Sigmoid colon (tissue), 7 donors: Measurements from ENCODE around the gene SBF2. TPM values are rescaled to one million over a fixed set of nuclear protein-coding genes. Genes with fewer than 3 reads are reported as not detected.
A peak's percentile ranks its signal among the peaks of the same experiment; 100 is the strongest.

Experiments used
- DNase-seq: peaks from one replicate; pipeline ENCODE4 v3.0.0-alpha.2; 2019
- H3K27ac ChIP-seq, 4 donors: fragments of 200-600 bp; sonication (generic); one replicate each; pipeline ENCODE4 v1.5.1; 2016 to 2019; ENCODE audit warnings: mild to moderate bottlenecking in 1 of 4
- H3K27me3 ChIP-seq, 3 donors: fragments of 200-600 bp; sonication (generic); one replicate each; pipeline ENCODE4 v1.5.1; 2019; ENCODE audit warnings: mild to moderate bottlenecking in 1 of 3
- H3K36me3 ChIP-seq, 4 donors: fragments of 200-600 bp; sonication (generic); one replicate each; pipeline ENCODE4 v1.5.1; 2016 to 2019
- H3K4me1 ChIP-seq, 4 donors: fragments of 200-600 bp; sonication (generic); one replicate each; pipeline ENCODE4 v1.5.1; 2017 to 2019
- H3K4me3 ChIP-seq, 4 donors: fragments of 200-600 bp; sonication (generic); one replicate each; pipeline ENCODE4 v1.5.1; 2017 to 2019; ENCODE audit warnings: mild to moderate bottlenecking in 2 of 4, moderate library complexity in 1 of 4
- H3K9me3 ChIP-seq, 4 donors: fragments of 200-600 bp in 3 of 4; sonication (generic) in 3 of 4; one replicate each; pipeline versions ENCODE4 v1.5.1 to v1.6.1; 2013 to 2019
- EP300 ChIP-seq, 4 donors: sonication (generic); formaldehyde crosslinking; IDR thresholded peaks; one replicate each; pipeline ENCODE4 v1.6.1; 2017; ENCODE audit warnings: antibody characterized with exemption in 4 of 4
- POLR2A ChIP-seq, 2 donors: fragments of 450-650 bp; IDR thresholded peaks; one replicate each; pipeline ENCODE4 v1.6.1; 2016; ENCODE audit warnings: antibody characterized with exemption in 2 of 2, mild to moderate bottlenecking in 2 of 2, moderate library complexity in 2 of 2
- POLR2AphosphoS5 ChIP-seq, 4 donors: sonication (generic); formaldehyde crosslinking; IDR thresholded peaks; one replicate each; pipeline ENCODE4 v1.6.1; 2017; ENCODE audit warnings: antibody characterized with exemption in 4 of 4
- WGBS, 2 donors: extraction: QIAGEN DNeasy Blood & Tissue Kit; methylation state at CpG; one replicate each; pipeline ENCODE4 v1.1.7; 2013; 5-methylcytosine and 5-hydroxymethylcytosine counted together
- intact Hi-C: fragments of 100-400 bp; cut with DNase I; formaldehyde crosslinking; loops from one replicate; pipeline ENCODE4 v1.15.1; 2023
- polyA plus RNA-seq, 3 donors: library from polyadenylated mRNA; stranded (reverse); fragments of 200-250 nt; gene quantifications; one replicate each; pipeline ENCODE4 v1.2.3, GENCODE V29; 2013
- total RNA-seq, 4 donors: library from RNA; depleted of rRNA; stranded (reverse); fragments of >200 nt; gene quantifications; one replicate each; pipeline ENCODE4 v1.1.0, GENCODE V29; 2016
- TF ChIP-seq, protein P1 (sequence below), 4 experiments: fragments of 450-650 bp in 3 of 4; fragments of 200-600 bp in 1 of 4; IDR thresholded peaks; one replicate each; pipeline ENCODE4 v1.5.1; 2016 to 2019; ENCODE audit warnings: antibody characterized with exemption in 4 of 4, mild to moderate bottlenecking in 3 of 4, moderate library complexity in 2 of 4
- donor health status: healthy with polysubstance abuse.
- donor health status: Bipolar disorder and iron deficiency.
- donor health status: healthy.

SBF2 gene
- total and polyA plus RNA-seq, 7 donors = 9.5 to 67.5 (median 47.1) TPM

DNA sequence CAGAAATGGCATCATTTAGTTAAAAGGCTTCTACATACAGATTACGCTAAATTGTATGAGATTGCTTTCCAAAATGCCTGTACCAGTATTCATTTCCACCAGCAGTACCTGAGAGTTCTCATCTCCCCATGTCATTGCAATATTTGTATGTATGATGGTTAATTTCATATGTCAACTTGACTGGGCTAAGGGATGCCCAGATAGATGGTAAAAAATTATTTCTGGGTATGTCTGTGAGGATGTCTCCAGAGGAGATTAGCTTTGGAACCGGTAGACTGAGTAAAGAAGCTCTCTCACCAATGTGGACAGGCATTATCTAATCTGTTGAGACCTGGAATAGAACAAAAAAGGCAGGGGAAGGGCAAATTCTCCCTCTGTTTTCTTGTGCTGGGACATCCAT is 17.8 kb upstream of the SBF2 start:
- no peak for TF ChIP-seq POLR2A (IDR thresholded peaks at IDR 0.05)
- TF ChIP-seq POLR2AphosphoS5 (IDR thresholded peaks at IDR 0.05) = no peak
- TF ChIP-seq EP300 (IDR thresholded peaks at IDR 0.05) = no peak
- TF ChIP-seq, protein P1, sequence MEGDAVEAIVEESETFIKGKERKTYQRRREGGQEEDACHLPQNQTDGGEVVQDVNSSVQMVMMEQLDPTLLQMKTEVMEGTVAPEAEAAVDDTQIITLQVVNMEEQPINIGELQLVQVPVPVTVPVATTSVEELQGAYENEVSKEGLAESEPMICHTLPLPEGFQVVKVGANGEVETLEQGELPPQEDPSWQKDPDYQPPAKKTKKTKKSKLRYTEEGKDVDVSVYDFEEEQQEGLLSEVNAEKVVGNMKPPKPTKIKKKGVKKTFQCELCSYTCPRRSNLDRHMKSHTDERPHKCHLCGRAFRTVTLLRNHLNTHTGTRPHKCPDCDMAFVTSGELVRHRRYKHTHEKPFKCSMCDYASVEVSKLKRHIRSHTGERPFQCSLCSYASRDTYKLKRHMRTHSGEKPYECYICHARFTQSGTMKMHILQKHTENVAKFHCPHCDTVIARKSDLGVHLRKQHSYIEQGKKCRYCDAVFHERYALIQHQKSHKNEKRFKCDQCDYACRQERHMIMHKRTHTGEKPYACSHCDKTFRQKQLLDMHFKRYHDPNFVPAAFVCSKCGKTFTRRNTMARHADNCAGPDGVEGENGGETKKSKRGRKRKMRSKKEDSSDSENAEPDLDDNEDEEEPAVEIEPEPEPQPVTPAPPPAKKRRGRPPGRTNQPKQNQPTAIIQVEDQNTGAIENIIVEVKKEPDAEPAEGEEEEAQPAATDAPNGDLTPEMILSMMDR (IDR thresholded peaks at IDR 0.05) = no peak
- H3K4me1 ChIP-seq = peaks cover 0 to 39% (median 25%) of the 10 kb centered on the region in 4 donors
- no peaks in the 10 kb centered on the region for H3K27me3 ChIP-seq
- H3K36me3 ChIP-seq = no peaks in the 10 kb centered on the region
- intact Hi-C loops = no loop called here
- no peaks in the 10 kb centered on the region for H3K9me3 ChIP-seq
- DNase-seq = no peak
- no peak overlapping the region for H3K4me3 ChIP-seq
- WGBS, 2 donors = 93 to 95% methylated on average over 2 of the region's 2 CpGs
- no peak overlapping the region for H3K27ac ChIP-seq

DNA sequence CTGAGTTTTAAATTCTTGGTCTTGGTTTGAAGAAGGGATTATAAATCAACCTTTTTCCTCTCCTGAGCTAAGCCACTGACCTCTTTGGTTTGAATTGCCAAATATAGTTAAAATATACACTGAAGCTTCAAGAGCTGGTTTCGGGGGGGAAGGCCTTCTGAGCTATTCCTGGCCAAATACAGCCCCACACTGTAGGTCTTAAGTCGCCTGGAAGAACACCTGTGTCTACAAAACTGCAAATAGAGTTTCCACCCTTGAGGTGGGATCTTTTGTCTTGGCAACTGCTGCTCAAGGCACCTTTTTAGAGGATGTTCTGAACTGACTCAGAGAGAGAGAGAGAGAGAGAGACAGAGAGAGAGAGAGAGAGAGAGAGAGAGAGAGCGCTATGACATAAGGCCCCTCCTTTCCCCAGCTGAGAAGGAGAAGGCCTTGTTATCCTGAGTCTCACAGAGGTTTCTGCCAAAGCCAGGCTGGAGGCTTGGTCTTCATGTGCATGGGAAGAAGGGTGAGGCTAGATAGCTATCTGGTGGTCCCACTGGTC is 16.4 kb upstream of the SBF2 start:
- DNase-seq = no peak
- Histone ChIP-seq H3K9me3 (no peaks in the 10 kb centered on the region), H3K4me1 (peaks cover 0 to 46% (median 33%) of the 10 kb centered on the region in 4 donors), H3K36me3 (no peaks in the 10 kb centered on the region), H3K27me3 (no peaks in the 10 kb centered on the region), H3K4me3 (no peak overlapping the region), H3K27ac (peak overlapping the region; percentile 9 to 97 (median 90))
- 72 to 78% methylated on average over 3 of the region's 3 CpGs for WGBS, 2 donors
- no peak for TF ChIP-seq EP300 (IDR thresholded peaks at IDR 0.05)
- TF ChIP-seq, protein P1 (IDR thresholded peaks at IDR 0.05) = no peak
- no peak for TF ChIP-seq POLR2AphosphoS5 (IDR thresholded peaks at IDR 0.05)
- TF ChIP-seq POLR2A (IDR thresholded peaks at IDR 0.05) = no peak
- intact Hi-C loops = no loop called here

DNA sequence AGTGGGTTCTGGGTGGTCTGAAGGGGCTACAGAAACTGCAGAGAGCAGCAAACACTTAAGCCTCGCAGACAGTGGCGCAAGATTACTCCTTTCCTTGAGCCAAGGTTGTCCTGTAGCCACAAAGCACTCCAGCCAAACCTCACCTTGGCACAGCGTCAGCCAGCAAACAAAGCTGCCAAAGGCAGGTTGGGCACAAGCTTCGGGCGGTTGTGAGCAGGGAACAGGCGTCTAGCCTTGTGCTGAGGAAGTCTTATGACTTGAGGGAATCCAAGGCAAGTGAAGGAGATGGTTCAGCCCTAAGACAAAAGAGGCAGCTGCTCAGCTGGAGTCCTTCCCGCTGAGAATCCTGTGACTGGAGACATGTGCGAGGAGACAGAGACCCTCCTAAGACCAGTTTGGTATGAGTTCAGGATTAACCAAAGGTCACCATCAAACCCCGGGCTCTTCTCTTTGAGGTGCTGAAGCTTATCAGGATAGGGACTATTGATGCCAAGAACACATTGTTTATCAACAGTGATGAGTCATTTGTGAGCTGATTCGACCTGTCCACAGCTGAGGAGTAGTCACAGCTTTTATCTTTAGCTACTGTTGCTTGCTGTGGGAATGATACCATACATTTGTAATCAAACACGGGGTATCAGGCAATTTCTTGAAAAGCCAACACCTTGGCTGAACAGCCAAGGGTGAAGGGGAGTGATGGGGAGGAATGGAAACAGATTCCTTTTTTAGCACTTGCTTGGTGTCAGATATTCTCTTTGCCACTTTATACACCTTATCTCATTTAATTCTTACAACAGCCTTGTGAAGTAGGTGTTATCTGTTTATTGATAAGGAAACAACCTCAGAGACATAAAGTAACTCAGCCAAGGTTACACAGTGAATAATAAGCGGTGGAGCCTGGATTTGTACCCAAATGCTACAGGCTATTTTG is 15.4 kb upstream of the SBF2 start:
- 14 to 61% methylated on average over 12 of the region's 12 CpGs for WGBS, 2 donors
- Histone ChIP-seq H3K27me3 (no peaks in the 10 kb centered on the region), H3K4me3 (no peak overlapping the region), H3K36me3 (no peaks in the 10 kb centered on the region), H3K9me3 (no peaks in the 10 kb centered on the region), H3K4me1 (peaks cover 0 to 47% (median 36%) of the 10 kb centered on the region in 4 donors), H3K27ac (peak overlapping the region; percentile 84 to 97 (median 94))
- TF ChIP-seq POLR2AphosphoS5 (IDR thresholded peaks at IDR 0.05) (peak; percentile 25 to 64 (median 46)), POLR2A (IDR thresholded peaks at IDR 0.05) (no peak), EP300 (IDR thresholded peaks at IDR 0.05) (peak in 1 of 4 donors; percentile 52)
- peak; percentile 89 for DNase-seq
- intact Hi-C loops = loop anchor here (5.0 kb wide), 6 partner anchors 207 to 697 kb away; partner anchors contain the start of gene SWAP70

DNA sequence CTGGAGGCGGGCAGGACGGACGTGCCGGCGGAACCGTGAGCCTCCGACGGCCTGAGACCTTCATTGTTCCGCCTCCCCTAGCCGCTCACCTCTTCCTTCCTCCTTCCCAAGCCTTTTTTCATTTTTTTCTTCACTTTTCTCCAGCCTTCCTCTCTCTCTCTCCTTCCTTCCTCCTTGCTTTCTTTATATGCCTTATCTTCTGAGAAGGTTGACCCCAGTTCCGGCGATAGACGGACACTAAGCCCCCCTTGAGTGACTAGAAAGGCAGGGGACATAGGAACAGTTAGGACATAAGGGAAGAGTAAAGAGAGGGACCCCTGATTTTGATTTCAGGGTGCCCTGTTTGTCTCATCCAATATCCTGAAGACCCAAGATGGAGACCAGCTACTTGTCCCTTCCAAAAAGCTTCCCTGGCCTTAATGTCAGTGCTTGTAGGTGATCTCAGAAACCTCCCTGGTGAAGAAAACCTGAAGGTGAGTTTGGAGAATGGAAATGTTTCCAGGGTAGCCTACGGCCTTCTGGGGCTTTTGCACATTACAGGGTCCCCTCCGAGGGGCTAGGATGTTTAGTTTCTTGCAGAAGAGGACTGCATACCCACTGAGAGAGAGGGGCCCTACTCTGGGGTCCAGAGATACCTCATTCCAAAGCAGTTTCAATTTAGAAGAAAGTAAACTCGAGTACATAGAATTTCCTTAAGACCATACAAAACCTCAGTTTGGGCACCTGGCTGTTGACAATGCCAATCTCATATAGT is 14.4 kb upstream of the SBF2 start:
- H3K27me3 ChIP-seq = no peaks in the 10 kb centered on the region
- H3K4me3 ChIP-seq = peak overlapping the region; percentile 65 to 82 (median 71)
- 17 to 22% methylated on average over 16 of the region's 16 CpGs for WGBS, 2 donors
- TF ChIP-seq POLR2AphosphoS5 (IDR thresholded peaks at IDR 0.05) = peak in 2 of 4 donors; percentile 56 to 71
- TF ChIP-seq POLR2A (IDR thresholded peaks at IDR 0.05) = no peak
- no peak for TF ChIP-seq EP300 (IDR thresholded peaks at IDR 0.05)
- TF ChIP-seq, protein P1 (IDR thresholded peaks at IDR 0.05) = peak in 2 of 4 experiments; percentile 15 to 24
- H3K36me3 ChIP-seq = no peaks in the 10 kb centered on the region
- no peak for DNase-seq
- H3K27ac ChIP-seq = peak overlapping the region; percentile 84 to 97 (median 94)
- peaks cover 0 to 57% (median 47%) of the 10 kb centered on the region in 4 donors for H3K4me1 ChIP-seq
- intact Hi-C loops = loop anchor here (5.0 kb wide), 6 partner anchors 206 to 696 kb away; partner anchors contain the start of gene SWAP70
- H3K9me3 ChIP-seq = no peaks in the 10 kb centered on the region
